HepG2 (cell line): ENCODE data around the gene CEBPG. TPM values are rescaled to one million over a fixed set of nuclear protein-coding genes. Genes with fewer than 3 reads are reported as not detected.
A peak's percentile ranks its signal among the peaks of the same experiment; 100 is the strongest.

Experiments
- CHD4 ChIP-seq: fragments of 200-600 bp; sonication (generic); IDR thresholded peaks from 2 replicates; pipeline ENCODE4 v1.7.0; 2017; ENCODE audit warnings: mild to moderate bottlenecking, low read length, borderline replicate concordance
- HNF4G ChIP-seq, 2 experiments: sonication (generic) in 1 of 2; formaldehyde crosslinking in 1 of 2; IDR thresholded peaks; 2 replicates each; pipeline versions ENCODE4 v1.4.0 to v1.6.1; 2011 to 2020; ENCODE audit warnings: borderline replicate concordance in 2 of 2, low read depth in 2 of 2, mild to moderate bottlenecking in 2 of 2, low read length in 1 of 2, missing genetic modification reagents in 1 of 2, moderate library complexity in 1 of 2
- KAT7 ChIP-seq: IDR thresholded peaks from 2 replicates; pipeline ENCODE4 v1.6.1; 2018; ENCODE audit warnings: borderline replicate concordance, missing compliant biosample characterization
- NFE2L1 ChIP-seq: sonication (generic); formaldehyde crosslinking; IDR thresholded peaks from 2 replicates; pipeline ENCODE4 v1.4.0; 2020; ENCODE audit warnings: missing genetic modification reagents, mild to moderate bottlenecking, borderline replicate concordance
- STAT5B ChIP-seq: sonication (generic); formaldehyde crosslinking; IDR thresholded peaks from 2 replicates; pipeline ENCODE4 v1.4.0; 2020; ENCODE audit warnings: missing genetic modification reagents
- TRAFD1 ChIP-seq: sonication (generic); formaldehyde crosslinking; IDR thresholded peaks from 2 replicates; pipeline ENCODE4 v1.5.1; 2020; ENCODE audit warnings: missing genetic modification reagents, mild to moderate bottlenecking, borderline replicate concordance
- ZNF142 ChIP-seq: sonication (generic); formaldehyde crosslinking; IDR thresholded peaks from 2 replicates; pipeline ENCODE4 v1.4.0; 2020; ENCODE audit warnings: missing genetic modification reagents
- ZNF17 ChIP-seq: sonication (generic); formaldehyde crosslinking; IDR thresholded peaks from 2 replicates; pipeline ENCODE4 v1.5.0; 2020; ENCODE audit warnings: mild to moderate bottlenecking, missing genetic modification reagents
- ZNF512B ChIP-seq: sonication (generic); formaldehyde crosslinking; IDR thresholded peaks from 2 replicates; pipeline ENCODE4 v1.5.1; 2020; ENCODE audit warnings: missing genetic modification reagents, mild to moderate bottlenecking, borderline replicate concordance
- ZUFSP ChIP-seq: sonication (generic); formaldehyde crosslinking; IDR thresholded peaks from 2 replicates; pipeline ENCODE4 v1.9.0; 2021; ENCODE audit warnings: missing genetic modification reagents, mild to moderate bottlenecking, borderline replicate concordance
- polyA plus RNA-seq, 8 experiments: library from polyadenylated mRNA; depleted of rRNA in 3 of 8; stranded (reverse) in 7 of 8; unstranded in 1 of 8; fragments of >200 nt; fragmentation: Illumina TruSeq in 4 of 8; extraction: Trizol in 4 of 8; gene quantifications; 2 replicates each; pipeline versions ENCODE4 v1.2.1 to v1.2.3, GENCODE V29; 2011 to 2016; ENCODE audit warnings: low read depth in 4 of 8, missing spikeins in 1 of 8, mixed read lengths in 1 of 8; ENCODE audit not compliant: insufficient read depth in 1 of 8
- total RNA-seq, 5 experiments: library from RNA; depleted of rRNA; stranded (reverse); fragments of >200 nt; fragmentation: Illumina TruSeq; extraction: Trizol; gene quantifications; 2 replicates each; pipeline ENCODE4 v1.2.3, GENCODE V29; 2016; ENCODE audit warnings: low read depth in 1 of 5
- TF ChIP-seq, protein P1 (sequence below): IDR thresholded peaks from 2 replicates; pipeline ENCODE4 v1.6.1; 2018; ENCODE audit warnings: missing genetic modification reagents
- TF ChIP-seq, protein P2 (sequence below): sonication (generic); formaldehyde crosslinking; IDR thresholded peaks from 2 replicates; pipeline ENCODE4 v1.5.0; 2020; ENCODE audit warnings: missing genetic modification reagents

The CEBPG gene
- total and polyA plus RNA-seq, 2 of the 13 experiments (the other 11 are each of a cell fraction or from before 2014, with no cell fraction given) = 25.7 to 34.3 TPM

- TF ChIP-seq TRAFD1 (CRISPR knock-in tag) (no peak), NFE2L1 (peak; percentile 75; the same call in 1 of the 2 replicates), ZNF142 (CRISPR knock-in tag) (peak; percentile 76; the same call in 1 of the 2 replicates), KAT7 (CRISPR knock-in tag) (peak; percentile 73; the same call in 1 of the 2 replicates), CHD4 (no peak), ZUFSP (CRISPR knock-in tag) (no peak), ZNF17 (peak; percentile 83; the same call in 1 of the 2 replicates), STAT5B (CRISPR knock-in tag) (no peak), HNF4G (IDR thresholded peaks at IDR 0.05; ENCODE audit: borderline replicate concordance, low read depth, low read length) (peak; percentile 92), HNF4G (CRISPR knock-in tag; IDR thresholded peaks at IDR 0.05; ENCODE audit: borderline replicate concordance, low read depth) (peak; percentile 88; the same call in 1 of the 2 replicates), ZNF512B (CRISPR knock-in tag) (0 out of 2 replicates have a peak, but pooled peaks have one; percentile 91)
- TF ChIP-seq, protein P1, sequence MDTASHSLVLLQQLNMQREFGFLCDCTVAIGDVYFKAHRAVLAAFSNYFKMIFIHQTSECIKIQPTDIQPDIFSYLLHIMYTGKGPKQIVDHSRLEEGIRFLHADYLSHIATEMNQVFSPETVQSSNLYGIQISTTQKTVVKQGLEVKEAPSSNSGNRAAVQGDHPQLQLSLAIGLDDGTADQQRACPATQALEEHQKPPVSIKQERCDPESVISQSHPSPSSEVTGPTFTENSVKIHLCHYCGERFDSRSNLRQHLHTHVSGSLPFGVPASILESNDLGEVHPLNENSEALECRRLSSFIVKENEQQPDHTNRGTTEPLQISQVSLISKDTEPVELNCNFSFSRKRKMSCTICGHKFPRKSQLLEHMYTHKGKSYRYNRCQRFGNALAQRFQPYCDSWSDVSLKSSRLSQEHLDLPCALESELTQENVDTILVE (CRISPR knock-in tag) = peak; percentile 87
- TF ChIP-seq, protein P2, sequence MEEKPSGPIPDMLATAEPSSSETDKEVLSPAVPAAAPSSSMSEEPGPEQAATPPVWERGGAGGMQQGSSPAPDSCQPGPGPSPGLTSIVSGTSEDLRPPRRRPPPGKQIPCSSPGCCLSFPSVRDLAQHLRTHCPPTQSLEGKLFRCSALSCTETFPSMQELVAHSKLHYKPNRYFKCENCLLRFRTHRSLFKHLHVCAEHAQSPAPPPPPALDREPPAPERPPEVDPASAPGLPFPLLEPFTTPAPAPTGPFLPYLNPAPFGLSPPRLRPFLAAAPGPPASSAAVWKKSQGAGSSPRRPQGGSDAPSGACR (CRISPR knock-in tag) = peak; percentile 50; the same call in 1 of the 2 replicates
Observed at GRCh38 chr19:33403221-33403972, 29.9 kb downstream of the CEBPG start (continued).
